MM.1S (cell line): ENCODE measurements around the gene DCAF6.

Source experiments
- DNase-seq: peaks from one replicate; pipeline ENCODE4 v3.0.0-alpha.2; 2015
- H2AFZ ChIP-seq: fragments of 300-600 bp; sonication (generic); 2 replicates; pipeline ENCODE4 v1.6.0; 2016; ENCODE audit warnings: antibody characterized with exemption, low read length
- H3F3A ChIP-seq: fragments of 300-600 bp; sonication (generic); 2 replicates; pipeline ENCODE4 v1.6.1; 2016; ENCODE audit warnings: mild to moderate bottlenecking, antibody characterized with exemption, low read length, moderate library complexity, mixed read lengths; ENCODE audit not compliant: insufficient read depth
- H3K27ac ChIP-seq: fragments of 300-600 bp; sonication (generic); 2 replicates; pipeline ENCODE4 v1.5.1; 2016; ENCODE audit warnings: mild to moderate bottlenecking, low read length
- H3K27me3 ChIP-seq: fragments of 300-600 bp; sonication (generic); replicated peaks from 2 replicates; pipeline ENCODE4 v1.6.0; 2016; ENCODE audit warnings: low read length; ENCODE audit not compliant: insufficient read depth
- H3K36me3 ChIP-seq: fragments of 300-600 bp; sonication (generic); replicated peaks from 2 replicates; pipeline ENCODE4 v1.6.1; 2016; ENCODE audit warnings: mild to moderate bottlenecking, low read length, mixed read lengths; ENCODE audit not compliant: insufficient read depth
- H3K4me1 ChIP-seq: fragments of 300-600 bp; sonication (generic); 2 replicates; pipeline ENCODE4 v1.6.1; 2016; ENCODE audit warnings: low read length, mixed read lengths
- H3K4me2 ChIP-seq: fragments of 300-600 bp; sonication (generic); 2 replicates; pipeline ENCODE4 v1.6.0; 2016; ENCODE audit warnings: low read depth, low read length
- H3K4me3 ChIP-seq: fragments of 300-600 bp; sonication (generic); 2 replicates; pipeline ENCODE4 v1.5.1; 2016; ENCODE audit warnings: low read length, mixed read lengths
- H3K79me2 ChIP-seq: fragments of 300-600 bp; sonication (generic); 2 replicates; pipeline ENCODE4 v1.6.1; 2016; ENCODE audit warnings: mixed run types, low read length, mixed read lengths
- H3K9ac ChIP-seq: fragments of 300-600 bp; sonication (generic); 2 replicates; pipeline ENCODE4 v1.6.1; 2016; ENCODE audit warnings: low read length, mixed read lengths
- H3K9me2 ChIP-seq: fragments of 300-600 bp; sonication (generic); replicated peaks from 2 replicates; pipeline ENCODE4 v1.6.1; 2016; ENCODE audit warnings: mild to moderate bottlenecking, low read length, mixed read lengths; ENCODE audit not compliant: insufficient read depth
- H3K9me3 ChIP-seq: fragments of 300-600 bp; sonication (generic); replicated peaks from 2 replicates; pipeline ENCODE4 v1.6.1; 2016; ENCODE audit warnings: mild to moderate bottlenecking, low read length, mixed read lengths; ENCODE audit not compliant: insufficient read depth
- H4K20me1 ChIP-seq: fragments of 300-600 bp; sonication (generic); 2 replicates; pipeline ENCODE4 v1.6.1; 2016; ENCODE audit warnings: mild to moderate bottlenecking, low read length, moderate library complexity, mixed read lengths; ENCODE audit not compliant: insufficient read depth
- CTCF ChIP-seq: fragments of 300-600 bp; sonication (generic); IDR thresholded peaks from 2 replicates; pipeline ENCODE4 v1.5.1; 2016; ENCODE audit warnings: antibody characterized with exemption, low read length, mixed read lengths
- EZH2 ChIP-seq: fragments of 300-600 bp; sonication (generic); optimal IDR thresholded peaks from 2 replicates; pipeline ENCODE3; 2017; ENCODE audit warnings: low read depth, mild to moderate bottlenecking, antibody characterized with exemption, low read length, mixed read lengths
- EZH2phosphoT487 ChIP-seq: fragments of 300-600 bp; sonication (generic); IDR thresholded peaks from 2 replicates; pipeline ENCODE4 v1.6.1; 2018; ENCODE audit warnings: antibody characterized with exemption, low read length

The DCAF6 gene

DNA sequence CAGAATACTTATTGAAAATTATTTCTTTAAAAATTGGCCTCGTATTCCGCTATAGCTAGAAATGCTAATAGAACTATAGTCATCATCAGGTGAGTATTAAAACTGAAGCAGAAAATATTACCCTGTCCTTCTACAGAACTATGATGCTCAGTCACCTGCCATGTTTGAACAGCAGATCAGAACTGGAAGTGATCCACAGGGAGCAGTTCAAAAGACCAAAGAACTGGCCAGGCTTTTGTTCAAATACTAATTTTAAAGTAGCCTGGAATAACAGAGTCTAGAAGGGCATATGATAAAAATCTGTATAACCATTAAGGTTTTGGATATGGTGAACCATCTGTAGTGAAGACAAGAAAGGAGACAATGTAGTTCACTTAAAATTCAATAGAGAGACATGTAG, 105.9 kb downstream of the DCAF6 start:
- no peaks in the 10 kb centered on the region for H3K9me3 ChIP-seq
- no peak overlapping the region for H3K4me2 ChIP-seq
- H3K79me2 ChIP-seq, result no peaks in the 10 kb centered on the region
- H3K9ac ChIP-seq, result no peak overlapping the region
- H3K9me2 ChIP-seq, result no peaks in the 10 kb centered on the region
- no peak overlapping the region for H2AFZ ChIP-seq
- no peak overlapping the region for H3K27ac ChIP-seq
- H3K4me1 ChIP-seq, result no peaks in the 10 kb centered on the region
- H4K20me1 ChIP-seq, result no peaks in the 10 kb centered on the region
- no peaks in the 10 kb centered on the region for H3F3A ChIP-seq
- no peak for TF ChIP-seq CTCF
- TF ChIP-seq EZH2phosphoT487, result no peak
- no peak for TF ChIP-seq EZH2
- no peak for DNase-seq
- H3K36me3 ChIP-seq, result no peaks in the 10 kb centered on the region; the same call in 1 of the 2 replicates
- H3K27me3 ChIP-seq, result no peaks in the 10 kb centered on the region
- H3K4me3 ChIP-seq, result no peak overlapping the region

- Histone ChIP-seq H3K9me2 (no peaks in the 10 kb centered on the region), H4K20me1 (no peaks in the 10 kb centered on the region), H3K27ac (no peak overlapping the region), H3K9ac (no peak overlapping the region), H3K4me2 (no peak overlapping the region), H3K36me3 (no peaks in the 10 kb centered on the region; the same call in 1 of the 2 replicates), H3K27me3 (no peaks in the 10 kb centered on the region), H3K79me2 (no peaks in the 10 kb centered on the region), H3K4me3 (no peak overlapping the region), H3F3A (no peaks in the 10 kb centered on the region), H2AFZ (no peak overlapping the region), H3K4me1 (no peaks in the 10 kb centered on the region), H3K9me3 (no peaks in the 10 kb centered on the region)
- DNase-seq, result no peak
- TF ChIP-seq EZH2 (no peak), EZH2phosphoT487 (no peak), CTCF (no peak)
These were observed 108.8 kb downstream of the DCAF6 start for GRCh38 chr1:168045311-168045710.

DNA sequence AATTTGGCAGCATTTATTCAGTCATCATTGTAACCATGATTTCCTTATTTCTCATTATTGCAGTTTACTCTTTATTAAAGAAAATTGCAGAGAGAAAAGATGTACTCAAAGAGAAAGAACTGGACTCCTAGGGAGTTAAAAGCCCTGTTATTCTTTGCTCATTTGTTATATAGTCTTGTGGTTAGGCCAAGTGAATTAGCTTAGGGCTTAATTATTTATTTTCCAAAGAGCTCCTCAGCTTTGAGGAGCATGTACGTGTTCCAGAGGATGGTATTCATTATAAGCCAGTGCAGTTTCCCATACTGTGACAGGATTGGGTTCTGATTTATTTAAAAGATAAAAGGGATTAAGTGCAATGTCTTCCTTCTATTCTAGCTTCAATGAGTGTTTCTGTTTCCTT, 113.8 kb downstream of the DCAF6 start:
- Histone ChIP-seq H3K79me2 (no peaks in the 10 kb centered on the region), H4K20me1 (no peaks in the 10 kb centered on the region), H2AFZ (no peak overlapping the region), H3K36me3 (no peaks in the 10 kb centered on the region; the same call in 1 of the 2 replicates), H3K4me1 (peaks cover 6% of the 10 kb centered on the region), H3K4me3 (no peak overlapping the region), H3K9me3 (no peaks in the 10 kb centered on the region), H3K9me2 (no peaks in the 10 kb centered on the region), H3K27me3 (no peaks in the 10 kb centered on the region), H3K9ac (no peak overlapping the region), H3F3A (no peaks in the 10 kb centered on the region), H3K27ac (no peak overlapping the region), H3K4me2 (no peak overlapping the region)
- no peak for TF ChIP-seq EZH2
- no peak for TF ChIP-seq EZH2phosphoT487
- TF ChIP-seq CTCF, result no peak
- no peak for DNase-seq
